CD4-positive, alpha-beta T cell treated with Interleukin-10 for 1 hour (primary cell): ENCODE data around the gene CAMTA1.

ENCODE experiments used
- DNase-seq: peaks from one replicate; pipeline ENCODE4 v3.0.0-alpha.2; 2020

The CAMTA1 gene

DNA sequence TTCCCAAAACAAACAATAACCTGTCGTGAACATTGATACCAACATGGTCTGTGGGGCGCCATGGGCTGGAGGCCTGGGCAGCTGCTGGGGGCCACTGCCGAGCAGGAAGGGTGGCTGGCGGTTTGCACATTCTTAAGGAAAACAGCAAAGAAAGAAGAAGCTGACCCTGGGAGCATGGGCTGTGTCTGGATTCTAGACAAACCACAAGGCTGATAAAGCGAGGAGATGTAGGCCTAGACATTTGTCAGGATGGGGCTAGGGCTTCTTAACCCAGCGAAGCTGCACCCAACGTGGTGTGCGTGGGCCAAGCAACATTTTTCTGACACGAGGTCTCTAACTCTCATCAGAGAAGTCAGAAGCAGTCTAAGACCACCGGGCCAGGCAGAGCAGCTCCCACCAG lies 663.7 kb downstream of the CAMTA1 start:
- no peak for DNase-seq

GRCh38 chr1:7449750-7450149 lies 664.5 kb downstream of the CAMTA1 start:
- DNase-seq = no peak

DNA sequence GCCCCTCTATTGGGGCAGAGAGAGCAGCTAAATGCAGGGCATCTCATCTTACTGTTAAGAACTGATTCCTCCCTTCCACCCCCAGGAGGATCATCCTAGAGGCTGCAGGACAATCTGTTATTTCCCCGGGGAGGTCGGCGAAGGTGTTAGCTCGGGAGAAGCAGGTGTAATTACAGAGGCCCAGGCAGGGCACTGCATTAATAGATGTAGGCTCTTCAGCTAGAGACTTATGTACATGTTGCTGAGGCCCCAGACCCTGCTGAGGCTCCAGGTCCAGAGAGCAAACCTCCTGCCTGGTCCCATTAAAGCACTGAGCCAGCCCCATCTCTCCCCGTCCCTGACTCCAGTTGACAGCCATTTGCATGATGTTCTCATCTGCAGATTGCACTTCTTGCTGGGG lies 665.6 kb downstream of the CAMTA1 start:
- no peak for DNase-seq

GRCh38 chr1:7453038-7453437 lies 667.8 kb downstream of the CAMTA1 start:
- DNase-seq = no peak

DNA sequence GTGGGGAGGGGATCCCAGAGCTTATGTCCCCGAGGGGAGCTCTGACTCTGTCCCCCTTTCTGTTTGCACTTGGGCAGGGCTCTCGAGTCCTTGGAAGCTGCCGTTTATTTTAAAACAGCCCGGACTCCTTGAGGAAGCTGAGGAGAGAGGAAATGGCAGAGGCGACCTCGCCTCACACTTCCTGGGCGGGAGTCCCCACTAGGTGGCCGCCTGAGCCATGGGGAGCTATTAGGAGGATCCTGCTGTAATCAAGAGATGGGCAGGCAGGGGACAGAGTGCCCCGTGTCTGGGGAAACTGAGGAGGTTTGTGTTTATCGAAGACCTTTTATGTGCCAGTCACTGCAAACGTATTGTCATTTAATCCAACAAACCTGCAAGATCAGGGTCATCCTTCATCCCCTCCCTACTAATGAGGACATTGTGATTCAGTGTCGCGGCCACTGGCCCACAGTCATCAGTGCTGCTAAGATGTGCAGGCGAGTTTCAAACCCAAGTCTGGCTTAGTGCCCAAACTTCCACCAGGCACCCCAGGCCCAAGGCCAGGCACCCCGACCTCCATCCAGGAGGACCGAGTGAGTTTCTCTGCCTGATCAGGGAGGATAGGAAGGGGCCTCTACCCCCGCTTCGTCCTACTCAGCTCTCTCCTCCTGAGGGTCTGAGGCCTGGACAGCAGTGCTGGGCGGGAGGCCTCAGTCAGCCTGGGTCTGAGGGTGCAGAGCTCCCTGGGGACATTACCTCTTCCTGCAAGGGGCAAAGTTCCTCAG lies 669.0 kb downstream of the CAMTA1 start:
- DNase-seq = no peak

DNA sequence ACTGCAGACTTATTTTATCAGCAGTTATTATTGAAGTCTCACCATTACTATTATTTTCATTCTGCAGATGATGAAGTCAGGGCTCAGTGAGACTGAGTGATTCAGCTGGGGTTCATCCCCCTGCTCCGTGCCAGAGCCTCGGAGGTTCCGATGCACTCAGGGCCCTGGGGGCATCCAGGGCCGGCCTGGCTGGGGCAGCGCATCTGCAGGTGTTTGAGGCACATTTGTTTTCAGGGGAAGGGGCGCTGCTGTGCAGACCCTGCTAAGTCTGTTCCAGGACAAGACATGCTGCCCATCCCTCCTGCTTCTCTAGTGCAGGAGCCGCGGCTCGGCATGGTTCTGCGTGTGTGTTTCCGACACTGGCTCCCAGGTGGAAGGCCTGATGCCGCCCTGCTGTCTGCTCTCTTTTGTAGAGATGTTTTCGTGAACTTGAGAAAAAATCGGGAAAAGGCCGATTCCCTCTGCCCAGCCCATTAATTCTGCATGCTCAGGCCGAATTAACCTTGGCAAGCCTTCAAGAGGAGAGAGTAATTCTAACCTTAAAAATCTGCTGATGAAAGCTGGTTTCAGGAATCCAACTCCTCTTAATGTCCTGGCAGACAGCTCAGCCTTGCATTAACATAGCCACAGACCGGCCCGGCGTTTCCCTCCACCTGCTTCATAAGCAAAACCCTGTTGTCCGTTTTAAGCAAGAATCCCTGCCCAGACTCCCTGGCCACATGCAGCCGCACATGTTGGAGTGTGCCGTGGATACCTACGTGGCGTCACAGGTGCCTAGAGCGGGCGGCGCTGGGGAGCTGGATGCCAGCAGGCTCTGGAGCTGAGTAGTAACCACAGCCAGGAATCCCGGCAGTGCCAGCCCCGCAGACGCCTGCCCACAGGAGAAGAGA lies 669.9 kb downstream of the CAMTA1 start:
- no peak for DNase-seq

GRCh38 chr1:7455796-7456721 lies 670.8 kb downstream of the CAMTA1 start:
- DNase-seq = no peak

GRCh38 chr1:7456722-7457082 lies 671.4 kb downstream of the CAMTA1 start:
- DNase-seq = no peak

GRCh38 chr1:7457811-7458210 lies 672.6 kb downstream of the CAMTA1 start:
- DNase-seq = no peak

DNA sequence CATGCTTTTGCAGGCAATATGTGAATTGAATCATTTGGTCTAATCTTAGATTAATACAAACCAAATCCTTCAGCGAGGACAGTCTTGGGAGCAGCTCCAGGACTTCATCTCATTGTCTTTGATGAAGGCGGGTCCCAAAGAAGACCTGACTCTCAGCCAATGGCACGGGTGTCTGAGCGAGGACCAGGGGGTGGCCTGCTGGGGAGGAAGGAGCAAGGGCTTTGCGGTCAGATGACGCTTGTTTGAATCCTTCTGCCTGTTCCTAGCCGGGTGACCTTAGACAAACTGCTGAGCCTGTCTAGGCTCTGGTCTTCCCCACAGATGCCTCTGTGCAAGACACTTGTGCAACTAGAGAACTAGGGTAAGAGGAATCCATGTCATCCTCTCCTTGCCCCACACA lies 673.7 kb downstream of the CAMTA1 start:
- no peak for DNase-seq

DNA sequence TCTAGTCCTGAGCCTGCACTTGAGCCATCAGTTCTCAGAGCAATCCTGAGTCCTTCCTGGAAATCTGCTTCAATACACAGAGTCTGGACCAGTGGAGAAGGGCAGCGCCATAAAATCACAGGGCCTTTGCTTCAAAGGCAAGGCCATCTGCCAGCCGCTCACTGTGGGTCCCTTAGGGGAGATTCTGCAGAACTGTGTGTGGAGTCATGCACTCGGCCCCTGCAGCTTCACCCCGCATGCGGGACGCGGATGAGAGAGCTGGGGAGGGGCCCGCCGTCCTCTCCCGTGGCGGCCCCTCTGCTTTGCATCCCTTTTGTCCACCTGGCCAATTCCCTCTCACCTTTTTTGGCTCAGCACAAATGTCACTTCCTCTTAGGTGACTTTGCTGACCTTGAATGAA lies 674.7 kb downstream of the CAMTA1 start:
- no peak for DNase-seq

DNA sequence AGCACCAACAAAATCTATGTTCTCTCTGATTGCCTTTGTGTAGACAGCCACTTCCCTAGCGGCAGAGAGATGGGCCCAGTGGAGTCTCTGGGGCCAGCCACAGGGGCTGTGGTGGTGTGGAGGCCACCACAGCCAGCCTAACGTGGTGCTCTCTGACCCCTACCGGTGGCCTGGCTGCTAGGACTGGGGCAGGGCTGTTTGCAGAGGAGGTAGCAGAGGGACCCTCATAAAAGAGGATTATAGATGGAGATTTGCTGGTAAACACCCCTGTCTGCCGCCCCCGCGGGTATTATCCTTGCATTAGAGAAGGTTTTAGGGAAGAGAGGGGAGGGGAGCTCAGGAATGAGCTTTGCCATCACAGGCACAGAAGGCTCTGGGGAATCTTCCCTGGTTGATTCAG lies 675.6 kb downstream of the CAMTA1 start:
- DNase-seq = no peak

DNA sequence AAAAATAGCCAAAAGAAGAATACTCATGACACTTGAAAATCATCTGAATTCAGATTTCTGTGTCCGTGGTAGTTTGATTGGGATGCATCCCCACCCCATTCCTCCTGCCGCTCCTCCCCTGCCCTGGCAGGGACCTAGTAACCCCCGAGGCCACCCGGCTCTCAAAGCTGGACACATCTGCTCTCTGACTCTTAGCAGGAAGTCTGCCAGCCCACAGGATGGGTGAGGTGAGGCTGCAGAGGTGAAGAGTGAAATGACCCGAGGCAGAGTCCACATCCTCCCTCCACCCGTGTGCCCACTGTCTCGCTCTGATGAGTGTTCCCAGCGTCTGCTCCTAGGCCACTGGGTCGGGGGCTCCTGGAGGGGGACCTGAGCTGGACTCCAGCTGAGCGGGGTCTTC lies 677.4 kb downstream of the CAMTA1 start:
- no peak for DNase-seq

DNA sequence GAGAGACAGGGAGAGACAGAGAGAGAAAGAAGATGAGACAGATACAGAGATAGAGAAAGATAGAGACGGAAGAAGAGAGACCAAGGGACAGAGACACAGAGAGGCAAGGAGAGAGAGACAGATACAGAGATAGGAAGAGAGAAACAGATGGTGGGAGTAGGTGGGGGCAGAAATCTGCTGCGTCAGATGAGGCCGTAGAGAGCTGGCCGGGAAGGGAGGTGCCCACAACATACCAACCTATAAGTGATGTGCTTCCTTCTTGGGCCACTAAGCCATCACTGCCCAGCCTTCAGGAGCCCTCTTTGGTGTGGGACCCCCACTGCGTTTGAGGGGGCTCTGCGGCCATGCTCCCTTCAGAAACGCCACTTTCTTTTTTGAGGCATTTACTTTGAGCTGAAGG lies 678.3 kb downstream of the CAMTA1 start:
- DNase-seq = no peak

DNA sequence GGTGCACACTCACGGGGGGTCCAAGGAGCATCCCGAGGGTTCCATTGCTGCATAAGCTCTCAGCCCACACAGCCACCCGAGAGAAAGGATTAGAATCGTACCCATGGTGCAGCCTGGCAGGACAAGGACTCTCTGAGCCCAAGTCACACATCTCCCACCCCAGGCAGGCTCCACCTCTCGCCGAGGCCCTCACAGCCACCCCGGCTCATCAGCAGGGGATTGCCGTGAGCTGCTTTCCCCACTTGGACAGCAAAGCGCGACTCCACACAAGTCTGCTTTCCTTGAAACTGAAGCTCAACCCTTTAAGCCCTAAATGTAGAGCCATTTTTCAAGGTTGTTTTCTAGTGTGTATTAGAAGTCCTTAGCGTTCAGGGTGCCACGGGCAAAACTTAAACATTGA lies 679.5 kb downstream of the CAMTA1 start:
- no peak for DNase-seq

- DNase-seq = no peak
These were observed 682.4 kb downstream of the CAMTA1 start for GRCh38 chr1:7467476-7468175.

- no peak for DNase-seq
These were observed 683.0 kb downstream of the CAMTA1 start for GRCh38 chr1:7468248-7468647.

- DNase-seq = no peak
These were observed 684.1 kb downstream of the CAMTA1 start for GRCh38 chr1:7469255-7469938.

DNA sequence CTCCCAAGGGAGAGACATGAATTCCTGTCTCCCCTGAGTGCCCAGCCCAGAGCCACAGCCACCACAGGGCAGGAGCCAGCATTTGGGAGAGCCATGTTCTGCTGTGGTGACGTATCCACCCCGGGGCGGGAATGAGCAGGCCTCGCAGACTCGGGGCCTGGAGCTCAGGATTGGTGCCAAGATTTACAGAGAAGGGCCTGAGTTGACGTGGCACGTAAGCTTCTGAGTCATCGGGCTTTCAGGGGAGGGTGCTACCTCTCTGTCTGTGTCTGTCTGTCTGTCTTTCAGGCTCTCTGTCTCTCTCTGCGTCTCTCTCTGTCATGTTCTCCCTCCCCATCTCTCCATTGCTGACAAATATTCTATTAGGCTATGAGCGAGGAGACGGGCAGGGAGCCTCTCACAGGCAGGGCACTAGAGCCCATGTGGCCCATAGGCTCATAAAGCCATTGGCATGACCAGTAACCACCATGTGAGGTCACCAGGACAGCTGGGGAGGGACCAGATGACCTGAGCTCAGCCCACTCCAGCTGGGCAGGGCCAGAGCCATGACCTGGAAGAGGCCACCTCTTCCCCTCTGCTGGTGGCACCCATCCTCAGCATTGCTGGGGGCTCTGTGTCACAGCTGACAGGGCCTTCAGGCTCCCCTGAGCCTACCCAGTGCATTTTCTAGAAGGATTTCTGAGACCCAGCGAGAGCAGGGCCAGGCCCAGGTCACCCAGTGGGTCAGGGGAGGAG lies 685.8 kb downstream of the CAMTA1 start:
- DNase-seq = no peak

DNA sequence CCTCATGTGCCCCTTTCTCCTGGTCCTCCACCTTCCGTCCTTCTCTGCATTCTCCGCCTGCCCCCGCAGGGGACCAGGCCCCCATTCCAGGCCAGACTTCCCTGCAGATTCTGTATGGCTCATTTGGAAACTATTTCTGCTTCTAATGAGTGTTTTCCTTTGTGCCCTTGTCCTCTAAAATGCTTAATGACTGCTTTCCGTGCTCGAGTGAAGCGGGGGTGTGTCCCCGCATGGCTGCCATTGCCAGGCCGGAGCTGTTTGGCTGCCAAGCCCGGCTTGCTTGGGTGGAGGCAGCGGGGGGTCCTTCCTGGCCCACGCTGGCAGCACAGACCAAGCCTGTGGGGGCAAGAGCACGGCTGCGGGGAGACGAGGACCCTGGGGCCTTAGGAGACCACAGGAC lies 686.6 kb downstream of the CAMTA1 start:
- no peak for DNase-seq
